HG03571 (cell line): ENCODE data around the gene MNX1.

Experiments
- ATAC-seq: cut with Tn5 transposase; IDR thresholded peaks from one replicate; pipeline ENCODE4 v1.9.1; 2021; ENCODE audit not compliant: unreplicated experiment

Gene MNX1

DNA sequence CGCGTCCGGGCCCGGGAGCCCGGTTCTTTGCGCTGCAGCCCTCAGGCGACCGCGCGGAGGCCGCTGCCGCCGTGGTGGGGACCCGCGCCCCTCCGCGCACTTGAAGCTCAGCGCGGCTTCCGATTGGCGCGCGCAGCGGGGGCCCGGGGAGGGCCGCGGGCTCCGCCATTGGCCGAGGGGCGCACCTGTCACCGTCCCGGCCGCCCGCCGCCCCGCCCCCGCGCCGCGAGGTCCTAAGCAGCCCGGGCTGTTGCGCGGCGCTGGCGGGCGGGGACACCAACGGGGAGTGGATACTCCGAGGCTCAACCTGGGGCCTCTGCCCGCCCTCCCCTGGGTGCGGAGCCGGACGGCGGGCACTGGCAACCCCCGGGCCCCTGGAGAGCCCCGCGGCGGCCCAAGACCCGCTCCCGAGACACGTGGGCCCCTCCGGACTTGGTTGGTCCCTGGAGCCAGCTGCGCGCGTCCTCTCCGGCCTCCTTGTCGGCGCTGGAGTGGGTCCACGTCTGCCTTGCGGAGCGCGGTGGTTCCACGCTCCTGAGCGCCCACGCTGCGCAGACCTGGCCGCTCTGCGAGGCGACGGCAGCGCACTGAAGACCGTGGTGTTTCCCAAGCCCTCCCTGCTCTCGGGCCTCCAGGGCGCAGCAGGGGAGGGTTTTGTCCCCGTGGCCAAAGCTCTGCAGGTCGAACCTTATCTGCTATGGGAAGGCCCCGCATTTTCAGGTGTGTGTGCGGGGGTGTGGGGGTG lies at the start of gene MNX1:
Gene MNX1, minus strand, starts transcription at position 76 of the 745 bp plus-strand sequence. CDS start 313 bp downstream, outside the sequence.
- peak; percentile 68 for ATAC-seq

DNA sequence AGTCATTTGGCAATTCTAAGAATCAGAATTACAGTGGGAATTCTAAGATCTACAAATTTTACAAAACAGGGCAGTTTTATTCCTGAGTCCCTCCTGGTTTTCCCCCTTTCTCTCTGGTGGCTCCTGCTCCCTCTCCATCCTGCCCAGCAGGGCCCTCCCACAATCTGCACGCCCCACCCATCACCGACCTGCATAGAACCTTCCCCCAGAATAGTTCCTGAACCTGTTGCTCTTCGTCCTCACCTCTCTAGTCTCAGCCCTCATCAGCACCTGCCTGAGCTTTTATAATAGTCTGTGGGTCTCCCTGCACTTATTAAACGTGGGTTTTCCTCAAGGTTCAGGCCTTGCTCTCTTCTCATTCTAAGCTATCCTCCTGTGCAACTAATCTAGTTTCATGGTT lies 49.1 kb upstream of the MNX1 start:
- no peak for ATAC-seq

- no peak for ATAC-seq
Observed at GRCh38 chr7:157058701-157059100, 48.2 kb upstream of the MNX1 start.

DNA sequence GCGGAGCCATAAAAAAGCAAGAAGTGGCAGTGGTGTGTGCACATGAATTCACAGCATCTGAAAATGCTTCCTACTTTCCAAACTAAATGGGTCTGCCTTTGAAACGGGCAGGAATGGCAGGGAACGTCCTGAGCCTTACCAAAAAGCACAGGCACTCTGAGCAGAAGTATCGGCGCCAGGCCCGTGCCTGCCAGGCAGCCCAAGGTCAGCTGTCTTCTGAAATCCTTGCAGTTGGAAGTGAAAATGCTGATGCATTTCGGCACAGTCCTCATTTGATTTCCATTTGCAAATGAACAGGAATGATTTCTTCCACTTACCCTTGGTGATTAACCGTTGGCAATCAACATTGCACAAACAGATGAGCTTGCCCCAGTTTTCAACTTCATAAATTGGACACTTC lies 47.6 kb upstream of the MNX1 start:
- ATAC-seq, result no peak

DNA sequence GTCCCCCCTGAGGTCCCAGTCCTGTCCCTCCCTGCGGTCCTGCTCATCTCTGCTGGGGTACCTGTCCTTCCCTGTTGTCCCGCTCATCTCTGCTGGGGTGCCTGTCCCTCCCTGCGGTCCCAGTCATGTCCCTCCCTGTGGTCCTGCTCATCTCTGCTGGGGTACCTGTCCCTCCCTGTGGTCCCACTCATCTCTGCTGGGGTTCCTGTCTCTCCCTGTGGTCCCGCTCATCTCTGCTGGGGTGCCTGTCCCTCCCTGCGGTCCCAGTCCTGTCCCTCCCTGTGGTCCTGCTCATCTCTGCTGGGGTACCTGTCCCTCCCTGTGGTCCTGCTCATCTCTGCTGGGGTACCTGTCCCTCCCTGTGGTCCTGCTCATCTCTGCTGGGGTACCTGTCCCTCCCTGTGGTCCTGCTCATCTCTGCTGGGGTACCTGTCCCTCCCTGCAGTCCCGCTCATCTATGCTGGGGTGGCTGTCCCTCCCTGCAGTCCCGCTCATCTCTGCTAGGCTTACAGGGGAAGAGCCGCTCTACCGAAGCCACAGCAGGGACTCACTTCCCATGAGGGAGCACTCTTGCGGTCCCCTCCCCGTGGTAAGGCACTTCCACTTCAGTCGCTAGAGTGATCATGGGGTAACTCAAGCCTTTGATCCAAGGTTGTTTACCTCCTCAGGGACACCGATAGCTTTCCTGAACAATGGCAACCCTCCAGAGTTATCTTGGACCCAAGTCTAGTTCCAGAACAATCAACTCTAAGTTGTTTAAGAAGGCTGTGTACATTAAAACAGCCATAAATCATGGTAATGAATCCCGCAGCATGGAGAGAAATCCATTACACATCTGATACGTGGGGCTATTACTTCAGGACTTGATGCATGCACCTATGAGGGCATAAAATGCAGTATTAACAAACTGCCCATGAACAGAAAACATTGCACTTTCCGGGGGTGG lies 46.8 kb upstream of the MNX1 start:
- no peak for ATAC-seq

- no peak for ATAC-seq
Observed at GRCh38 chr7:157056246-157056645, 45.8 kb upstream of the MNX1 start.

GRCh38 chr7:157054927-157055326 lies 44.5 kb upstream of the MNX1 start:
- no peak for ATAC-seq

GRCh38 chr7:157053118-157053517 lies 42.7 kb upstream of the MNX1 start:
- no peak for ATAC-seq

DNA sequence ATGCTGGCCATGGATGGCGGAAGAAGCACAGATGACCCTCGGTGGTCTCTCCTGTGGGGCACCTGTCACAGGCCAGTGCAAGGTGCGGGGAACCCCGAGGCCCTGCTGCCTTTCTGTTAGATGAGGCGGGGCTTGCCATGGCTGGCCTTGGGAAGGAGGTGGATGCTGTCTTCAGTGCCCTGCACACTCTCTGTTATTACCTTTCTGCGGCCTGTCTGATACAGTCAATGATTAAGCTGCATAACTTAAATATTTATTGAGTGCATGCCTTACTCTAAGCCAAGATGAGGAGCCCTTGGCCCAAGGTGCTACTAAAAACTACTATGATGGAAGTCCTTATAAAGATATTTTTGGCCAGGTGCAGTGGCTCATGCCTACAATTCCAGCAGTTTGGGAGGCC lies 36.7 kb upstream of the MNX1 start:
- ATAC-seq, result no peak

DNA sequence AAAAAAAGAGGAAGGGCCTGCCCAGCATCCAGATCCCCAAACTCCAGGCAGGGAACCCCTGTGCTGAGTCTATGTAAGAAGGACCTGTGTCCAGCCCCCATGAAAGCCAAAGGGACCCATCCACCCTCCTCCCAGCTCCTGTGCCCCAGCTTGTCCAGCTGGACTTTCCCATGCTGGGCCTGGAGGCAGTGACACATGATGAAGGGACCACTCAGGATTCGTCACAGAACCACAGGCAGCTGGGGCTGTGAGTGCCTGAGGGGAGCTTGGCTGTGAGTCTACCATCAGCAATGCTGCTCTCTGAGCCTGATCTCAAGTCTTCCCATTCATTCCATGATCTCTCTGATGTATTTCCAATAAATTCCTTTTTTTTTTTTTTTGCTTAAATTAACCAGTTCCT lies 36.2 kb upstream of the MNX1 start:
- no peak for ATAC-seq

GRCh38 chr7:157044943-157045660 lies 34.6 kb upstream of the MNX1 start:
- ATAC-seq, result no peak

- ATAC-seq, result no peak
Observed at GRCh38 chr7:157044147-157044687, 33.8 kb upstream of the MNX1 start.

- no peak for ATAC-seq
Observed at GRCh38 chr7:157043745-157044144, 33.3 kb upstream of the MNX1 start.

DNA sequence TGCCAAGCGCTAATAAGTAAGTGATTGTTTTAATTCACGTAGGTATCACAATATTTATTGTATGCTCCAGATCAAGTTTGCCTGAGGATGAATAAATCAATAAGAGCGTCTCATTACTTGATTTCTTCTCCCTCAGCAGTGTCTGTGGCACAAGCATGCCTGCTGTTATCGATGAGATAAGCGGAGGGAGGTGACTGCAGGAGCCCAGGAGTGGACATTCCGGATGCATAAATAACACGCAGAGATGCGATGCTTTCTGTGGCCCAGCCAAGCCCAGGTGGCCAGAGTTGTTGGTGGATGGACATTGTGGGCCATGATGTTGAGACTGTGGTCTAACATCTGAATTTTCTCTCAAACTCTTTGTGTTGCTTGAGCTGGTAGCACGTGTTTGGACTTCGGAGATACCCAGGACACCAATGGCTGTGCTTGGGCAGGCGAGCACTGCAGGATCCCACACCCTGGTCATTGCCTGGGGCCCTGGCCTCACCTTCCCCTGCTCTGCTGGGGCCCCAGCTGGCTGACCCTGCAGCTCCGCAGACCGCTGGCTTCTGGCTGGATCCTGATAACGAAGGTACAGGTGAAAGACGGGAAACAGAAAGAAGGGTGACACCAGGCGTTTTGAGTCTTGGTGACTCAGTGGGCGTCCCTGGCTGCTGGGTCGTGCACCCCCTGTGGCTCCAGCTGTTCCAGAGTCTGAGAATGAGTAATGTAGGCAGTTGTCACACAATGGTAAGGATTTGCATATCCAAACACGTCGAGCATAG lies 31.2 kb upstream of the MNX1 start:
- ATAC-seq, result no peak

- no peak for ATAC-seq
Observed at GRCh38 chr7:157041004-157041403, 30.5 kb upstream of the MNX1 start.

- no peak for ATAC-seq
Observed at GRCh38 chr7:157037635-157038034, 27.2 kb upstream of the MNX1 start.

DNA sequence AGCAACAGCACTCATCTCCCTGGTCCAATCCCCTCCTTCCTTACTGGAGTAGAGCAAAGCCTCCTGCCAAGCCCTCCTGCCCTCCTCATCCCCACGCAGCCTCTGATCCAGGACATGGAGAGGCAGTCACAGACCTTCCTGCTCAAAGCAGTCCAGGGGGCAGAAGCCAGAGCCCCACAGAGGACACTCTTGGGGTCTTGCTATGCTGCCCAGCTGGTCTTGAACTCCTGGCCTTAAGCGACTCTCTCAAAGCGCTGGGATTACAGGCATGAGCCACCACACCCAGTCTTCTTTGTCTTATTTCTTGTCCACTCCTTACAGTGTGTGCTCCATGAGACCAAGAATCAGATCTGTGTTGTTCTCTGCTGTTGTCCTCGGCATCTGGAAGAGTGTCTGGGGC lies 26.6 kb upstream of the MNX1 start:
- no peak for ATAC-seq

DNA sequence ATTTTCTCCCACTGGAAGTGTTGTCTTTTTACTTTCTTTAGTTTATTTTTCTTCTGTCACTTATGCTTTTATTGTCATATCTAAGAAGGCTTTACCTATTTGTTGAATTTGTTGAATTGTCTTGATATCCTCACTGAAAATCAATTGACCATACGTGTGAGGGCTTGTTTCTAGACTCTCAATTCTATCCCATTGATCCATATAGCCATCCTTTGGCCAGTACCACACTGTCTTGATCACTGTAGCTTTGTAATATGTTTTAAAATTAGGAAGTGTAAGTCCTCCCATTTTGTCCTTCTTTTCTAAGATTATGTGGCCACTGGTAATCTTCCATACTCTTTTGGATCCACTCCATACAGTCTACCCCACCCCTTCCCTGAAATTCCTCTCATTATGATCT lies 25.5 kb upstream of the MNX1 start:
- no peak for ATAC-seq

DNA sequence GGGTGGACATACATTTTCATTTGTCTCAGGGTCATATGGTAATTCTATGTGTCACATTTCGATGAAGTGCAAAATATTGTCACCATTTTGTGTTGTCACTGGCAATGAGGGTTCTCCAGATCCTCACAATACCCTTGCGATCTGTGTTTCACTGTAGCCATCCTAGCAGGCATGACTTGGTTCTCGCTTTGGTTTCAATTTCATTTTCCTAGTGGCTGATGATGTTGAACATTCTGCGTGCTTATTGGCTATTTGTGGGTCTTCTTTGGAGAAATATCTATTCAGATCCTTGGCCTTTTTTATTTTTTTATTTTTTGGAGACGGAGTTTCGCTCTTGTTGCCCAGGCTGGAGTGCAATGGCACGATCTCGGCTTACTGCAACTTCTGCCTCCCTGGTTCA lies 24.8 kb upstream of the MNX1 start:
- ATAC-seq, result no peak
